H54 (cell line): ENCODE measurements around the gene CACNG3.

ENCODE experiments used
- DNase-seq: peaks from one replicate; pipeline ENCODE4 v3.0.0; 2011; ENCODE audit warnings: low spot score, mixed read lengths; ENCODE audit not compliant: insufficient read length
- FAIRE-seq: peaks from 3 replicates; lab custom pipeline; 2011; peaks lifted over from hg19 to GRCh38; lab: Jason Lieb, UNC
- POLR2A ChIP-seq: IDR thresholded peaks from 2 replicates; pipeline ENCODE4 v1.6.1; 2011; ENCODE audit warnings: low read depth, mild to moderate bottlenecking, low read length

CACNG3 gene

GRCh38 chr16:24360936-24361335 is 104.8 kb downstream of the CACNG3 start:
- FAIRE-seq = no peak
- DNase-seq = no peak
- TF ChIP-seq POLR2A = no peak

- no peak for TF ChIP-seq POLR2A
- DNase-seq = no peak
- FAIRE-seq = no peak
Measured at GRCh38 chr16:24364596-24364995, 108.5 kb downstream of the CACNG3 start.

GRCh38 chr16:24367186-24367710 is 111.1 kb downstream of the CACNG3 start:
- DNase-seq = no peak
- no peak for FAIRE-seq
- TF ChIP-seq POLR2A = no peak

- DNase-seq (no peak), FAIRE-seq (no peak)
- TF ChIP-seq POLR2A = no peak
Measured at GRCh38 chr16:24372824-24373223, 116.7 kb downstream of the CACNG3 start.

- no peak for DNase-seq
- no peak for FAIRE-seq
- TF ChIP-seq POLR2A = no peak
Measured at GRCh38 chr16:24378999-24379398, 122.9 kb downstream of the CACNG3 start.

DNA sequence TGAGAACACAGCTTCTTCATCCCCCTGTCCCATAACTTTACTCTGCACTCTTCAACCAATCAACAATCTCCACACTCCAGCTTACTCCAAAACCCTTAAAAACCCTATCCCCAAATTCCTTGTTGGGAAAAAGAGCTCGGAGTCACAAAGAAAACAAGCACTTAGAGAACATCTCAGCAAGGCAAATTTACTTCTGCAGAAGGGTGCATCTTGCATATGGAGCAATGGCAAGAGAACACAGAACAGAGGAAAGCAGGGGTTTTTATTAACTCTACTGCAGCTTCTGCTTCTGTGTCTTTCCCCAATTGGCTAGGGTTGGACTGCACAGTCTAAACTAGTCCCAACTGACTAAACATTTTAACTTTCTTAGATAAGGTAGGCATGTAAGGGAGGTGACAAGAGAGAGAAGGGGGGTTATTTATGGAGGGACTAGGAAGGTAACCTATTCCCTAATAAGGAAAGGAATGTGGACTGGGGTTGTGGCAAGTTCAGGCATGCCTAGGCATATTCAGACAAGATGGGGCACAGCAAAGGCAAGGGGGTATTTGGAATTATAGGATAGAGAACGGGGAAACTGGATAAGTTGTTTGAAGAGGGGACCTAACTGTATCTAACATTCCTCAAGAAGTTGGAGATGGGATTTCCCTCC is 125.5 kb downstream of the CACNG3 start:
- FAIRE-seq (no peak), DNase-seq (no peak)
- no peak for TF ChIP-seq POLR2A

- FAIRE-seq = no peak
- no peak for DNase-seq
Measured at GRCh38 chr16:24382762-24383407, 126.8 kb downstream of the CACNG3 start.

GRCh38 chr16:24394341-24394740 is 138.2 kb downstream of the CACNG3 start:
- DNase-seq (no peak), FAIRE-seq (no peak)
- no peak for TF ChIP-seq POLR2A

More at GRCh38 chr16:24382762-24383407, 126.8 kb downstream of the CACNG3 start:
- TF ChIP-seq POLR2A = no peak

DNA sequence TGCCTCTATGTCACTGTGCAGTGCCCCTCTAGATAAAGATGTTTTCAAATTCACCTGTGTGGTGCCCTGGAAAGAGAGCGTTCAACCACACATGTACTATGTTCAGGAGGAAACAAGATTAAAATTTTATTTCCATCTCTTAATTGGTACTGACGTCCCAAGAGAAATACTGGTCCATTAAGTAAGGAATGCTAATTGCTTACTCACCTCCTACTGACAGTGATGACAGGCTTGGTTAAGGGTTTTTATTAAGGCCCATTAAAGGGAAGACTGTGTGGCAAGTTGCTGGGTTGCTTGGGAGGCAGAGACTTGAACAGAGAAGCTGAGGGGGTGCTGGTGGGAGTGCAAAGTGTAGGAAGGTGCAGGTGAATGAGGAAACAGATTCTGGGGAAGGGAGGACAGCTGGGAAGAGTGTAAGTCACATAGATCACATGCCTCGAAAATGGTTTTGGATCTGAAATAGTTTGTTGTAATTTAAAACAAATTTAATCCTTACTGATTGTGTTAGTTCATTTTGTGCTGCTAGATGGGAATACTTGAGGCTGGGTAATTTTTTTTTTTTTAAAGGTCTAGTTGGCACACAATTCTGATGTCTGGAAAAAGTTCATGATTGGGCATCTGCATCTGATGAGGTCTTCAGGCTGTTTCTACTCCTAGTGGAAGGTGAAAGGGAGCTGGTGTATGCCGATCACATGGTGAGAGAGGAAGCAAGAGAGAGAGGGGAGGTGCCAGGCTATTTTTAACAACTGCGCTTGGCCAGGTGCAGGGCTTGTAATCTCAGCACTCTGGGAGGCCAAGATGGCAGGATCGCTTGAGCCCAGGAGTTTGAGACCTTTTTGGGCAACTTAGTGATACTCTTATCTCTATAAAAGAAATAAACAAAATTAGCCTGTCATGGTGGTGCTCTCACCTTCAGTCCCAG is 140.5 kb downstream of the CACNG3 start:
- FAIRE-seq = no peak
- TF ChIP-seq POLR2A = no peak
- DNase-seq = no peak

DNA sequence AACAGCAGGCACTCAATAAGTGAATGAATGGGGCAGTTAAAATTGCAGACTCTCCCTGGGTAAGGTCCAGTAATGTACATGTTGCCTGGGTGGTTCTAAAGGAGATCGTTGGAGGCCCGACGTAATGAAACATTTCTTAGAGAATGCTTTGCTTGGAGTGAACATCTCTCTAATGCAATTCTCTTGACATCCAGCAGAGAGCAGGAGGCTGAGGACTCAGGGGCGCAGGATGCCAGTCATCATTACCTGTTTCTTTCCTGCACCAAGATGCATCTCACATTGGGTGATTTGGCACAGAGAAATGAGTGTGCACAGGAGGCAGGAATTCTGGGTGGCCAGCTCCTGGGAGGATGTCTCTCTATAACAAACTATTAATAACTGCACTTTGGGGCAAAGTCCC is 152.9 kb downstream of the CACNG3 start:
- DNase-seq (peak; percentile 15), FAIRE-seq (no peak)
- no peak for TF ChIP-seq POLR2A
